Vagina (tissue), 2 donors: Measurements from ENCODE around the gene PMAIP1.

ENCODE experiments used
- POLR2A ChIP-seq, 2 donors: fragments of 450-650 bp; IDR thresholded peaks; one replicate each; pipeline ENCODE4 v1.6.1; 2017; ENCODE audit warnings: antibody characterized with exemption in 2 of 2, mild to moderate bottlenecking in 2 of 2, moderate library complexity in 2 of 2
- POLR2AphosphoS5 ChIP-seq, 2 donors: sonication (generic); formaldehyde crosslinking; IDR thresholded peaks; one replicate each; pipeline ENCODE4 v1.9.0; 2017; ENCODE audit warnings: antibody characterized with exemption in 2 of 2, mild to moderate bottlenecking in 2 of 2, low read depth in 1 of 2; ENCODE audit not compliant: insufficient read depth in 1 of 2

DNA sequence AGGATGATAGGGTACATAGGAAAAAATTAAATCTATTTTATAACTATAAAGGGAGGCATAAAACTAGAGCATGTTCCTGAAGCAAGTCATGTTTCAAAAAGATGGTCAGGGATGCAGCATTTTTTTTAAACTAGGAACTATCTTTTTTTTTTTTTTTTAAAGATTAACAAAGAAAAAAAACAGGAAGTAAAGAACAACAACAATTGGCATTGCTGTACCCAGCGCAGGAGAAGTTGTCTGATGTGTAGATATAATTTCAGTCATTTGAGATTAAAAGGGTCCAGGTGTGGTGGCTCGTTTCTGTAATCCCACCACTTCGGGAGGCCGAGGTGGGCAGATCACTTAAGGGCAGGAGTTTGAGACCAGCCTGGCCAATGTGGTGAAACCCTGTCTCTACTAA is 41.5 kb downstream of the PMAIP1 start:
- no peak for TF ChIP-seq POLR2AphosphoS5 (IDR thresholded peaks at IDR 0.05; ENCODE audit: insufficient read depth in 1 of 2, low read depth in 1 of 2)
- TF ChIP-seq POLR2A (IDR thresholded peaks at IDR 0.05), result no peak
